GM18499 (cell line): ENCODE results near the gene ERBB4.

ENCODE experiments used
- ATAC-seq: cut with Tn5 transposase; IDR thresholded peaks from one replicate; pipeline ENCODE4 v1.9.1; 2021; ENCODE audit warnings: moderate number of reproducible peaks; ENCODE audit not compliant: insufficient read depth, unreplicated experiment

Gene ERBB4

GRCh38 chr2:211468217-211468616, 1070.4 kb downstream of the ERBB4 start:
- ATAC-seq = no peak

GRCh38 chr2:211463397-211463796, 1075.2 kb downstream of the ERBB4 start:
- ATAC-seq = no peak

- ATAC-seq = no peak
Measured at GRCh38 chr2:211458974-211459373, 1079.6 kb downstream of the ERBB4 start.

- ATAC-seq = no peak
Measured at GRCh38 chr2:211457325-211457724, 1081.3 kb downstream of the ERBB4 start.

GRCh38 chr2:211455216-211455841, 1083.3 kb downstream of the ERBB4 start:
- ATAC-seq = peak; percentile 66

- no peak for ATAC-seq
Measured at GRCh38 chr2:211454679-211455078, 1083.9 kb downstream of the ERBB4 start.

GRCh38 chr2:211453311-211453887, 1085.2 kb downstream of the ERBB4 start:
- ATAC-seq = no peak

- ATAC-seq = no peak
Measured at GRCh38 chr2:211451642-211452041, 1087.0 kb downstream of the ERBB4 start.

- no peak for ATAC-seq
Measured at GRCh38 chr2:211449819-211450218, 1088.8 kb downstream of the ERBB4 start.

- ATAC-seq = no peak
Measured at GRCh38 chr2:211447548-211447947, 1091.1 kb downstream of the ERBB4 start.

- ATAC-seq = no peak
Measured at GRCh38 chr2:211440107-211440506, 1098.5 kb downstream of the ERBB4 start.

GRCh38 chr2:211439011-211439410, 1099.6 kb downstream of the ERBB4 start:
- no peak for ATAC-seq

- ATAC-seq = no peak
Measured at GRCh38 chr2:211437396-211437795, 1101.2 kb downstream of the ERBB4 start.

- no peak for ATAC-seq
Measured at GRCh38 chr2:211436182-211436581, 1102.4 kb downstream of the ERBB4 start.

- no peak for ATAC-seq
Measured at GRCh38 chr2:211435331-211435730, 1103.3 kb downstream of the ERBB4 start.

- no peak for ATAC-seq
Measured at GRCh38 chr2:211434773-211435172, 1103.8 kb downstream of the ERBB4 start.

GRCh38 chr2:211429256-211429920, 1109.2 kb downstream of the ERBB4 start:
- ATAC-seq = no peak

- ATAC-seq = no peak
Measured at GRCh38 chr2:211426240-211426639, 1112.4 kb downstream of the ERBB4 start.

- no peak for ATAC-seq
Measured at GRCh38 chr2:211423018-211423417, 1115.6 kb downstream of the ERBB4 start.

GRCh38 chr2:211417544-211417943, 1121.1 kb downstream of the ERBB4 start:
- no peak for ATAC-seq

GRCh38 chr2:211416373-211416772, 1122.2 kb downstream of the ERBB4 start:
- ATAC-seq = no peak

GRCh38 chr2:211413746-211414145, 1124.9 kb downstream of the ERBB4 start:
- no peak for ATAC-seq
